ENCODE data around the gene DNAH12.

DNA sequence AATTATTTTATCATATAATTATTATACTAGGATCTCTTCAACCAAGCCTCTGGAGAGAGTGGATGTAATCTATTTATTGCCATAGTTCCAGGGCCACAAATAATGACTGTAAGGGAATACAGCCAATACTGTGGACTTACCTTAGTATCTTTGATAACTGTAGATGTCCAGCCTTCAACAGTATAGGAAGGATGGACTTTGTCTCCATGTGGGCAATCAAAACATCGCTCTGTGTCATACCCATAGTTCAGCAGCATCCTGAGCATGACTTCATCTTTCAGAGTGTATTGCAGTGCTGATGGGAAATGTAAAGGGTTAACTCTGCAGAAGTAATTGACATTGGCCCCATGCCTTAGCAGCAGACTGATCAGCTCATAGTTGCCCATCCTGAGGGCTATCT lies 265.9 kb downstream of the DNAH12 start:
- TF ChIP-seq, protein P1, sequence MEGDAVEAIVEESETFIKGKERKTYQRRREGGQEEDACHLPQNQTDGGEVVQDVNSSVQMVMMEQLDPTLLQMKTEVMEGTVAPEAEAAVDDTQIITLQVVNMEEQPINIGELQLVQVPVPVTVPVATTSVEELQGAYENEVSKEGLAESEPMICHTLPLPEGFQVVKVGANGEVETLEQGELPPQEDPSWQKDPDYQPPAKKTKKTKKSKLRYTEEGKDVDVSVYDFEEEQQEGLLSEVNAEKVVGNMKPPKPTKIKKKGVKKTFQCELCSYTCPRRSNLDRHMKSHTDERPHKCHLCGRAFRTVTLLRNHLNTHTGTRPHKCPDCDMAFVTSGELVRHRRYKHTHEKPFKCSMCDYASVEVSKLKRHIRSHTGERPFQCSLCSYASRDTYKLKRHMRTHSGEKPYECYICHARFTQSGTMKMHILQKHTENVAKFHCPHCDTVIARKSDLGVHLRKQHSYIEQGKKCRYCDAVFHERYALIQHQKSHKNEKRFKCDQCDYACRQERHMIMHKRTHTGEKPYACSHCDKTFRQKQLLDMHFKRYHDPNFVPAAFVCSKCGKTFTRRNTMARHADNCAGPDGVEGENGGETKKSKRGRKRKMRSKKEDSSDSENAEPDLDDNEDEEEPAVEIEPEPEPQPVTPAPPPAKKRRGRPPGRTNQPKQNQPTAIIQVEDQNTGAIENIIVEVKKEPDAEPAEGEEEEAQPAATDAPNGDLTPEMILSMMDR (IDR thresholded peaks at IDR 0.05), result no peak
- TF ChIP-seq POLR2A (IDR thresholded peaks at IDR 0.05) (no peak), POLR2AphosphoS5 (IDR thresholded peaks at IDR 0.05) (no peak)

Data from gastroesophageal sphincter (tissue), 3 donors.